HG02943 (cell line): ENCODE data around the gene ZNF391.
"Not testable (repeated sequence)": the region's sequence is repeated elsewhere in the genome, so short reads cannot be mapped to it uniquely, and the experiment has no call there.

ENCODE experiments used
- ATAC-seq: cut with Tn5 transposase; IDR thresholded peaks from one replicate; pipeline ENCODE4 v1.9.1; 2021; ENCODE audit warnings: mild to moderate bottlenecking, low read depth, moderate library complexity; ENCODE audit not compliant: unreplicated experiment

ZNF391 gene

GRCh38 chr6:27388293-27389197 lies at the start of gene ZNF391:
TSS of gene ZNF391 (plus strand) at chr6:27388759. CDS start at chr6:27400371, 11,612 bp downstream.
- peak; percentile 86 for ATAC-seq

- ATAC-seq = no peak
Observed at GRCh38 chr6:27352850-27353249, 35.7 kb upstream of the ZNF391 start.

DNA sequence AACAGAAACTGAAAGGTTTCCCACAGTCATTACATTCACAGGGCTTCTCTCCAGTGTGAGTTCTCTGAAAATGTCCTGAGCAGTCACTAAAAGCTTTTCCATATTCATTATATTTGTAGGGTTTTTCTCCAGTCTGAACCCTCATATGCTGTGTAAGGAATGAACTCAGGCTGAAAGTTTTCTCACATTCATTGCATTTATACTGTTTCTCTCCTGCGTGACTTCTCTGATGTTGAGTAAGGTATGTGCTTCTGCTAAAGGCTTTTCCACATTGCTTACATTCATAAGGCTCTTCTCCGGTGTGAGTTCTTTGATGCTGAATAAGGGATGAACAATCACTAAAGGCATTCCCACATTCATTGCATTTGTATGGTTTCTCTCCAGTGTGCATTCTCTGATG lies 29.8 kb upstream of the ZNF391 start:
- no peak for ATAC-seq

DNA sequence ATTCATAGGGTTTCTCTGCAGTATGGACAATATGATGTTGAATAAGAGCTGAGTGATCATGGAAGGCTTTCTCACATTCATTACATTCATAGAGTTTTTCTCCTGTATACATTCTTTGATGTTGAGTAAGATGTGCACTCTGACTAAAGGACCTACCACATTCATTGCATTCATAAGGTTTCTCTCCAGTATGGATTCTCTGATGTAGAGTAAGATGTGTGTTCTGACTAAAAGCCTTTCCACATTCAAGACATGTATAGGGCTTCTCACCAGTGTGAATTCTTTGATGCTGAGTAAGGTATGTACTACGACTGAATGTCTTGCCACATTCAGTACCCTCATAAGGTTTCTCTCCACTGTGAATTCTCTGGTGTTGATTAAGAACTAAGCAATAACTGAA lies 29.3 kb upstream of the ZNF391 start:
- ATAC-seq = no peak

DNA sequence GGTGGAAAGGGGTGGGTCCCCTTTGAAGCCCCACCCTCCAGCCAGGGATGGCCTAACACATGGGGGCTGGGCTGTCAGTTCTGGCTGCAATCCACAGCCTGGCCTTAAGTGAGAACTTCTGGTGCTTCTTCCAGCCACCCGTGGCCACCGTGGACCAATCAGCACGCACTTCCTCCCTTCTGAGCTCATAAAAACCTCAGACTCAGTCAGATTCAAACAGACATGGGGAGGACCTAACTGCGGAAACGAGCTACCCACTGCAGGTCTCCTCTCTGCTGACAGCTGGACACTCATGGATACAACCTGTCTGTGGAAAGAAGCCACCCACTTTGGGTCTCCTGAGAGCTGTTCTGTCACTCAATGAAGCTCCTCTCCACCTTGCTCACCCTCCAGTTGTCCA lies 20.4 kb upstream of the ZNF391 start:
- ATAC-seq = no peak

DNA sequence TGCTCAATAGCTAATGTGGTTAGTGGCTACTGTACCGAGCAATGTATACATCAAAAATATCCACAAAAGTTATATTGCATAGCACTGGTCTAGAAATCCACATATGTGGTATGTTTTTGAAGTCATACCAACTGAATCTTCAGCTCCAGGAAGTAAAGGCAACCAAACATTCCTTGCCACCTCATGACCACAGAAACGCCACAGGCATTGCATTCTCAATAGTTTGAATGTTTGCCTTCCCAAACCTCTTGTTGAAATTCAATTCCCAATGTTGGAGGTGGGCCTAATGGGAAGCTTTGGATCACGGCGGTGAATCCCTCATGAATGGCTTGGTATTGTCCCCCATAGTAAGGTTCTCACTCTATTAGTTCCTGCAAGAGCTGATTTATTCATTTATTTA lies 18.2 kb upstream of the ZNF391 start:
- no peak for ATAC-seq

GRCh38 chr6:27374824-27375612 lies 13.5 kb upstream of the ZNF391 start:
- no peak for ATAC-seq

DNA sequence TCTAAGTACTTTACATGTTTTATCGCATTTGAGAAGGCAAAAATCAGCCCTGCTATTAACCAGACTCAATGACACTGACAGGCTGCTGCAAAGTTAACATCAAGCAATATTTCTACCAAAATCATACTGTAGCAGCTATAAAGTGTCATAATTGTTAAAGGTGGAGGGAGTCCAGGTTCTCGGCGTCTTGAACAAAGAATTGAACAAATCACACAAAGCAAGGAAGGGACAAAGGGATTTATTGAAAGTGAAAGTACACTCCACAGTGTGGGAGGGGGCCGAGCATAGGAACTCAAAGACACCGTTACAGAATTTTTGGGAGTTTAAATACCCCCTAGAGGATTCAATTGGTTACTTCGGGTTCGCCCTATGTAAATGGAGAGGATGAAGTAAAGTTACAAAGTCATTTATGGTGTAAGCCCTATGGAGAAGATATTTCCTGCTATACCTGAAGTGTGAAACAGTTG lies 12.9 kb upstream of the ZNF391 start:
- ATAC-seq = no peak

- not testable (repeated sequence) for ATAC-seq
Observed at GRCh38 chr6:27378406-27378805, 10.2 kb upstream of the ZNF391 start.

DNA sequence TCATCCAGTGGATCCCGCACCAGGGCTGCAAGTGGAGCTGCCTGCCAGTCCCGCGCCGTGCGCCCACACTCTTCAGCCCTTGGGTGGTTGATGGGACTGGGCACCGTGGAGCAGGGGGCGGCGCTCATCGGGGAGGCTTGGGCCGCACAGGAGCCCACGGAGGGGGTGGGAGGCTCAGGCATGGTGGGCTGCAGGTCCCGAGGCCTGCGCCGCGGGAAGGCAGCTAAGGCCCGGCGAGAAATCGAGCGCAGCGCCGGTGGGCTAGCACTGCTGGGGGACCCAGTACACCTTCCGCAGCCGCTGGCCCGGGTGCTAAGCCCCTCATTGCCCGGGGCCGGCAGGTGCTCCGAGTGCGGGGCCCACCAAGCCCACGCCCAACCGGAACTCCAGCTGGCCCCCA lies 7.6 kb upstream of the ZNF391 start:
- not testable (repeated sequence) for ATAC-seq

GRCh38 chr6:27383011-27383410 lies 5.5 kb upstream of the ZNF391 start:
- no peak for ATAC-seq

GRCh38 chr6:27383481-27383880 lies 5.1 kb upstream of the ZNF391 start:
- no peak for ATAC-seq

DNA sequence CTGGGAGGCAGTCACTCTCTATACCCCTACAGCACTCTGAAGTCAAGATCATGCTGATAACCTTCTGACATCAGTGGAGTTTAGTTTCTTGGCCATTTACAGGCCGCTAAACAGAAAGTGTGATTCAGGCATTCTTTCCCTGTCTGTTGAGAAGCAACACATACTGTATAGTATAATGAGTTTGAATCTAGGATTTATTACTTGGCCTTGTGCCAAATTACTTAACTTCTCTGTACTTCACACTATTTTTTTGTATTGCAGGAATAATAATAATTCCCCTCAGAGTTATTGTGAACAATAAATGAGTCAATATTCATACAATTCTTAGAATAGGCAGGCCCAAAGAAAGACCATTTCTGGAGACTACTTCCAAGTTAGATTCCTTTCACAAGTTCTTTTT lies 4.1 kb downstream of the ZNF391 start:
- ATAC-seq = no peak

DNA sequence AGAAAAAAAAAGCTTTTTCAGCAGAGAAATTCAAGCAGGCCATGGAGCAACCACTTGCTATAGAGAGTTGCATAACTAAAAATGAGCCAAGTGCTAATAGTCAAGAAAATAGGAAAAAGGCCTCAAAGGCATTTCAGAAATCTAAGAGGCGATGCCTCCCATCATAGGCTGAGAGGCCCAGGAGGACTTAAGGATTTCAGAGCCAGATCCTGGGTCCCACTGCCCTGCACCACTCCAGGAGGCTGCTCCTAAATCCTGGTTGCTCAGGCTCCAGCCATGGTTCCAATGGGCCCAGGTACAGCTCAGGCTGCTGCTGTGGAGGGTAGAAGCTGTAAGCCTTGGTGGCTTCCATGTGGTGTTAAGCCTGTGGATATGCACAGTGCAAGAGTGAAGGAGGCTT lies 5.5 kb downstream of the ZNF391 start:
- ATAC-seq = no peak

DNA sequence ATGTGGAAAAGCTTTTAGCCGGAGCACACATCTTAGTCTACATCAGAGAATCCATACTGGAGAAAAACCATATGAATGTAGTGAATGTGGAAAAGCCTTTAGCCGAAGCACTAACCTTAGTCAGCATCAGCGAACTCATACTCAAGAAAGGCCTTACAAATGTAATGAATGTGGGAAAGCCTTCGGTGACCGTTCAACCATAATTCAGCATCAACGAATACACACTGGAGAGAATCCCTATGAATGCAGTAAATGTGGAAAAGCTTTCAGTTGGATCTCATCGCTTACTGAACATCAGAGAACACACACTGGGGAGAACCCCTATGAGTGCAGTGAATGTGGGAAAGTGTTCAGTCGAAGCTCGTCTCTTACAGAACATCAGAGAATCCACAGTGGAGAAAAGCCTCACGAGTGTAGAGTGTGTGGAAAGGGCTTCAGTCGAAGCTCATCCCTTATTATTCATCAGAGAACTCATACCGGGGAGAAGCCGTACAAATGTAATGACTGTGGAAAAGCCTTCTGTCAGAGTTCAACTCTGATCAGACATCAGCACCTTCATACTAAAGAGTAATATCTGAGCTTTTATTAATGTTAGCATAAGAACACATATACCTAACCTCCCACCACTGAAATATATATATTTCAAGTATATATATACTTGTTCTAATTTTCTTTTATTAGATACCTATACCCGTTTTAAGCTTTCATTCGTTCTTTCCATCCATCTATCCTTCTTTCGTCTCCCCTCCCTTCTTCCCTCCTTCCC lies 12.5 kb downstream of the ZNF391 start:
- no peak for ATAC-seq

GRCh38 chr6:27406085-27406484 lies 17.5 kb downstream of the ZNF391 start:
- ATAC-seq = no peak

- no peak for ATAC-seq
Observed at GRCh38 chr6:27407153-27407814, 18.7 kb downstream of the ZNF391 start.

GRCh38 chr6:27414300-27414699 lies 25.7 kb downstream of the ZNF391 start:
- no peak for ATAC-seq

DNA sequence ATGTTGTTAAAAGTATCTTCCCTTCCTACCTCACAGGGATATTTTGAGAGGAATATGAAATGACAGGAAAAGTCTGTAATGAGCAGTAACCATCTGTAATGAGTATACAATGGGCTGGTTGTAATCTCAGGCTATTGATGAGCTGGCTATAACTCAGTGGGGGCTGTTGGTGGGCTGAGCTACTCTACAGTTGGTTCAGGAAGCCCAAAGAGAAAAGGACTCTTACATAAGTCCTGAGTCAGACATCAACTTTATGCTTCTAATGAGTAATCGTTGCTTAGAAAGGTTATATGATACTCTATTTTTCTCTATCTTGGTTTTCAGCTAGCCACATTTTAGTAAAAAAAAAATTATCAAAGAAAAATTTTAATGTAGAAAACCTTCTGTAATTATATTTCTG lies 26.4 kb downstream of the ZNF391 start:
- ATAC-seq = no peak

- ATAC-seq = no peak
Observed at GRCh38 chr6:27415898-27416297, 27.3 kb downstream of the ZNF391 start.
